Peyer's patch (tissue), 4 donors: ENCODE measurements around the gene ZNF750. TPM values are rescaled to one million over a fixed set of nuclear protein-coding genes. Genes with fewer than 3 reads are reported as not detected.

Source experiments
- DNase-seq, 3 donors: peaks; one replicate each; pipeline ENCODE4 v3.0.0-alpha.2; 2017 to 2019
- H3K27ac ChIP-seq, 4 donors: fragments of 200-600 bp; sonication (generic); one replicate each; pipeline ENCODE4 v1.5.1; 2016 to 2019
- H3K27me3 ChIP-seq, 2 donors: fragments of 200-600 bp; sonication (generic); one replicate each; pipeline ENCODE4 v1.5.1; 2019
- H3K36me3 ChIP-seq, 3 donors: fragments of 200-600 bp; sonication (generic); one replicate each; pipeline ENCODE4 v1.5.1; 2016 to 2019
- H3K4me1 ChIP-seq, 4 donors: fragments of 200-600 bp; sonication (generic); one replicate each; pipeline ENCODE4 v1.5.1; 2016 to 2019
- H3K4me3 ChIP-seq, 4 donors: fragments of 200-600 bp; sonication (generic); 1 replicate in 3 of 4; 2 replicates in 1 of 4; pipeline ENCODE4 v1.5.1; 2016 to 2019; ENCODE audit warnings: mild to moderate bottlenecking in 1 of 4
- H3K9me3 ChIP-seq, 4 donors: fragments of 200-600 bp; sonication (generic); one replicate each; pipeline ENCODE4 v1.5.1; 2016 to 2019; ENCODE audit warnings: mild to moderate bottlenecking in 1 of 4
- POLR2A ChIP-seq, 2 donors: fragments of 450-650 bp; IDR thresholded peaks; one replicate each; pipeline ENCODE4 v1.5.1; 2017; ENCODE audit warnings: antibody characterized with exemption in 2 of 2, mild to moderate bottlenecking in 2 of 2, moderate library complexity in 2 of 2
- total RNA-seq, 4 donors: library from RNA; depleted of rRNA; stranded (reverse); fragments of >200 nt; gene quantifications; one replicate each; pipeline ENCODE4 v1.1.0, GENCODE V29; 2016
- TF ChIP-seq, protein P1 (sequence below), 6 experiments: fragments of 450-650 bp in 4 of 6; fragments of 200-600 bp in 2 of 6; sonication (generic) in 1 of 6; IDR thresholded peaks; one replicate each; pipeline ENCODE4 v1.5.1; 2017 to 2019; ENCODE audit warnings: antibody characterized with exemption in 6 of 6, mild to moderate bottlenecking in 3 of 6, moderate library complexity in 1 of 6

The ZNF750 gene
- total RNA-seq, 4 donors from 2014 or later = not detected

- TF ChIP-seq, protein P1, sequence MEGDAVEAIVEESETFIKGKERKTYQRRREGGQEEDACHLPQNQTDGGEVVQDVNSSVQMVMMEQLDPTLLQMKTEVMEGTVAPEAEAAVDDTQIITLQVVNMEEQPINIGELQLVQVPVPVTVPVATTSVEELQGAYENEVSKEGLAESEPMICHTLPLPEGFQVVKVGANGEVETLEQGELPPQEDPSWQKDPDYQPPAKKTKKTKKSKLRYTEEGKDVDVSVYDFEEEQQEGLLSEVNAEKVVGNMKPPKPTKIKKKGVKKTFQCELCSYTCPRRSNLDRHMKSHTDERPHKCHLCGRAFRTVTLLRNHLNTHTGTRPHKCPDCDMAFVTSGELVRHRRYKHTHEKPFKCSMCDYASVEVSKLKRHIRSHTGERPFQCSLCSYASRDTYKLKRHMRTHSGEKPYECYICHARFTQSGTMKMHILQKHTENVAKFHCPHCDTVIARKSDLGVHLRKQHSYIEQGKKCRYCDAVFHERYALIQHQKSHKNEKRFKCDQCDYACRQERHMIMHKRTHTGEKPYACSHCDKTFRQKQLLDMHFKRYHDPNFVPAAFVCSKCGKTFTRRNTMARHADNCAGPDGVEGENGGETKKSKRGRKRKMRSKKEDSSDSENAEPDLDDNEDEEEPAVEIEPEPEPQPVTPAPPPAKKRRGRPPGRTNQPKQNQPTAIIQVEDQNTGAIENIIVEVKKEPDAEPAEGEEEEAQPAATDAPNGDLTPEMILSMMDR (IDR thresholded peaks at IDR 0.05) = no peak
- TF ChIP-seq POLR2A (IDR thresholded peaks at IDR 0.05) = no peak
- H3K27ac ChIP-seq = no peak overlapping the region
- H3K36me3 ChIP-seq = peaks cover 0 to 30% (median 0%) of the 10 kb centered on the region in 3 donors
- H3K9me3 ChIP-seq = no peaks in the 10 kb centered on the region
- no peak overlapping the region for H3K4me3 ChIP-seq
- H3K4me1 ChIP-seq = no peaks in the 10 kb centered on the region
- DNase-seq = no peak
- no peaks in the 10 kb centered on the region for H3K27me3 ChIP-seq
Measured at GRCh38 chr17:82802075-82802780, 37.6 kb downstream of the ZNF750 start.

GRCh38 chr17:82801377-82801970, 38.3 kb downstream of the ZNF750 start:
- Histone ChIP-seq H3K27ac (no peak overlapping the region), H3K9me3 (no peaks in the 10 kb centered on the region), H3K4me3 (no peak overlapping the region), H3K4me1 (no peaks in the 10 kb centered on the region), H3K27me3 (no peaks in the 10 kb centered on the region), H3K36me3 (peaks cover 0 to 24% (median 0%) of the 10 kb centered on the region in 3 donors)
- TF ChIP-seq POLR2A (IDR thresholded peaks at IDR 0.05) = no peak
- TF ChIP-seq, protein P1 (IDR thresholded peaks at IDR 0.05) = no peak
- no peak for DNase-seq

DNA sequence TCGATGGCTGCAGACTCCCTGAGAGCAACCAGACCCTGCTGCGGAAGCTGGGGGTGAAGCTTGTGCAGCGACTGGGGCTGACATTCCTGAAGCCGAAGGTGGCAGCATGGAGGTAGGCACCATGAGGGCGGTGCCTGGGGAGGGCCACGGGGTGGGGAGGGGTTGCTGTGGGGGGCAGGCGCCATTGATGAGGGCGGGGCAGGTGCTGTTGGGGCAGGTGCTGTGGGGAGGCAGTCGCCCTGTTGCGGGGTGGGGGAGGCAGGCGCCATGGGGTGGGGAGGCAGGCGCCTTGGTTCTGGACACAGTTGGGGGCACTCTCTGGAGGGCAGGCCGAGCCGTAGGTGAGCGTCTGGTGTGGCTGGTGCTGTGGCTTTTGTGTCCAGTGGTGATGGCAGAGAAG, 38.9 kb downstream of the ZNF750 start:
- no peak for DNase-seq
- peaks cover 0 to 18% (median 0%) of the 10 kb centered on the region in 3 donors for H3K36me3 ChIP-seq
- H3K27me3 ChIP-seq = no peaks in the 10 kb centered on the region
- no peak overlapping the region for H3K4me3 ChIP-seq
- H3K27ac ChIP-seq = no peak overlapping the region
- H3K9me3 ChIP-seq = no peaks in the 10 kb centered on the region
- TF ChIP-seq, protein P1 (IDR thresholded peaks at IDR 0.05) = no peak
- TF ChIP-seq POLR2A (IDR thresholded peaks at IDR 0.05) = no peak
- H3K4me1 ChIP-seq = no peaks in the 10 kb centered on the region

DNA sequence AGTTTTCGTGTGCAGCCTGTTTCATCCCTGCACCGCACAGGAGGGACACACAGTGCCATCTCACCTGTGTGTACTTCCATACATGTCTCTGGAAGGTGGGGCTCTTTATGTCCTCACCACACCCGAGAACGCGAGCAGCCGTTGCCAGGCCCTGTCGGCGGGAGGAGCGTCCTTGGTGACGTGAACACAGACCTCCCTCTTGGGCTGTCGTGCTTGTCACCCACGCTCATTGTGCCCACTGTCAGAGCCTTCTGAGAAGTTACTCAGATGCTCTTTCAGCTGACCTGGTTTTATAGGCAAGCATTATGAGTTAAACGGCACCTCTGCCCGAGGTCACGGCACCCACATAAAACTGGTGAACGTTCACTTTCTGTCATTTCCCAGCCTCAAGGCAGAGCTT, 40.2 kb downstream of the ZNF750 start:
- Histone ChIP-seq H3K36me3 (peaks cover 0 to 18% (median 0%) of the 10 kb centered on the region in 3 donors), H3K27ac (no peak overlapping the region), H3K4me3 (no peak overlapping the region), H3K4me1 (peaks cover 0 to 2% (median 0%) of the 10 kb centered on the region in 4 donors), H3K9me3 (no peaks in the 10 kb centered on the region), H3K27me3 (no peaks in the 10 kb centered on the region)
- no peak for DNase-seq
- TF ChIP-seq, protein P1 (IDR thresholded peaks at IDR 0.05) = no peak
- TF ChIP-seq POLR2A (IDR thresholded peaks at IDR 0.05) = no peak

- Histone ChIP-seq H3K4me3 (no peak overlapping the region), H3K9me3 (no peaks in the 10 kb centered on the region), H3K27me3 (no peaks in the 10 kb centered on the region), H3K4me1 (peaks cover 0 to 4% (median 0%) of the 10 kb centered on the region in 4 donors), H3K27ac (no peak overlapping the region), H3K36me3 (peaks cover 0 to 18% (median 0%) of the 10 kb centered on the region in 3 donors)
- no peak for TF ChIP-seq POLR2A (IDR thresholded peaks at IDR 0.05)
- TF ChIP-seq, protein P1 (IDR thresholded peaks at IDR 0.05) = no peak
- no peak for DNase-seq
Measured at GRCh38 chr17:82798752-82799151, 41.1 kb downstream of the ZNF750 start.
